Nucleus accumbens (tissue), 56 donors: ENCODE data around the gene PHF21B.
A peak's percentile ranks its signal among the peaks of the same experiment; 100 is the strongest.
"Not testable (repeated sequence)": the region's sequence is repeated elsewhere in the genome, so short reads cannot be mapped to it uniquely, and the experiment has no call there.

Source experiments
- DNase-seq, 56 donors: peaks; one replicate each; lab custom pipeline; 2025; lab: John Stamatoyannopoulos, UW

PHF21B gene

GRCh38 chr22:44884562-44884961, 125.2 kb downstream of the PHF21B start:
- no peak for DNase-seq

- no peak for DNase-seq
Observed at GRCh38 chr22:44883011-44883421, 126.8 kb downstream of the PHF21B start.

GRCh38 chr22:44882226-44882905, 127.4 kb downstream of the PHF21B start:
- DNase-seq, result no peak

- no peak for DNase-seq
Observed at GRCh38 chr22:44881624-44882023, 128.2 kb downstream of the PHF21B start.

- no peak for DNase-seq
Observed at GRCh38 chr22:44880610-44881290, 129.1 kb downstream of the PHF21B start.

- DNase-seq, result no peak
Observed at GRCh38 chr22:44879301-44879680, 130.5 kb downstream of the PHF21B start.

GRCh38 chr22:44878483-44879300, 131.1 kb downstream of the PHF21B start:
- no peak for DNase-seq

- no peak for DNase-seq
Observed at GRCh38 chr22:44876921-44877320, 132.9 kb downstream of the PHF21B start.

GRCh38 chr22:44871782-44872181, 138.0 kb downstream of the PHF21B start:
- DNase-seq, result no peak

- DNase-seq, result peak in 31 of 56 donors; percentile 5 to 75 (median 29)
Observed at GRCh38 chr22:44870021-44870420, 139.8 kb downstream of the PHF21B start.

GRCh38 chr22:44869196-44869595, 140.6 kb downstream of the PHF21B start:
- DNase-seq, result peak in 4 of 56 donors; percentile 1 to 18 (median 6)

GRCh38 chr22:44865193-44866057, 144.4 kb downstream of the PHF21B start:
- no peak for DNase-seq

- DNase-seq, result no peak
Observed at GRCh38 chr22:44862981-44863860, 146.6 kb downstream of the PHF21B start.

GRCh38 chr22:44862281-44862680, 147.5 kb downstream of the PHF21B start:
- no peak for DNase-seq

- no peak for DNase-seq
Observed at GRCh38 chr22:44861245-44861644, 148.6 kb downstream of the PHF21B start.

- DNase-seq, result no peak
Observed at GRCh38 chr22:44860311-44860710, 149.5 kb downstream of the PHF21B start.

- DNase-seq, result no peak
Observed at GRCh38 chr22:44859641-44860040, 150.2 kb downstream of the PHF21B start.

GRCh38 chr22:44858819-44859218, 151.0 kb downstream of the PHF21B start:
- DNase-seq, result not testable (repeated sequence)

GRCh38 chr22:44855855-44856254, 153.9 kb downstream of the PHF21B start:
- DNase-seq, result no peak
